Activated naive CD8-positive, alpha-beta T cell treated with anti-CD3 and anti-CD28 coated beads, Interleukin-2, amount 50 U/mL, for 16 hours (primary cell): ENCODE measurements around the gene GRIPAP1.
"Not testable (repeated sequence)": the region's sequence is repeated elsewhere in the genome, so short reads cannot be mapped to it uniquely, and the experiment has no call there.

Experiments used
- DNase-seq: peaks from one replicate; pipeline ENCODE4 v3.0.0-alpha.2; 2020; ENCODE audit warnings: low read depth, low spot score

Gene GRIPAP1

GRCh38 chrX:48996969-48997368, 5.1 kb downstream of the GRIPAP1 start:
- no peak for DNase-seq

DNA sequence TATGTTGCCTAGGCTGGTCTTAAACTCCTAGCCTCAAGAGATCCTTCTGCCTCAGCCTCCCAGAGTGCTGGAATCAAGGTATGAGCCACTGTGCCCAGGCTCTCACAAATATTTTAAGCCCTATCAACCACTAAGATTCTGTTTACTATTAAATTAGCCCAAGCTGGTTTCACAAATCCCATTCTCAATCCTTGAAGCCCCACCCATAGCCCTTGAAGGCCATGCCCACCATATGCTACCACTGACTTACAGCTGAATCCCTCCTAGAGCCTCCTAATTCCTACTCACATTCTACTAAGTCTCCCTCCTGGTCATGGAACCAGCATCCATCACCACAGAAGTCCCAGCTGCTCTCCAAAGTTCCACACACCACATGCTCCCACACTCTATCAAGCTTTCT, 9.7 kb downstream of the GRIPAP1 start:
- no peak for DNase-seq

GRCh38 chrX:48989483-48989882, 12.6 kb downstream of the GRIPAP1 start:
- DNase-seq: no peak

DNA sequence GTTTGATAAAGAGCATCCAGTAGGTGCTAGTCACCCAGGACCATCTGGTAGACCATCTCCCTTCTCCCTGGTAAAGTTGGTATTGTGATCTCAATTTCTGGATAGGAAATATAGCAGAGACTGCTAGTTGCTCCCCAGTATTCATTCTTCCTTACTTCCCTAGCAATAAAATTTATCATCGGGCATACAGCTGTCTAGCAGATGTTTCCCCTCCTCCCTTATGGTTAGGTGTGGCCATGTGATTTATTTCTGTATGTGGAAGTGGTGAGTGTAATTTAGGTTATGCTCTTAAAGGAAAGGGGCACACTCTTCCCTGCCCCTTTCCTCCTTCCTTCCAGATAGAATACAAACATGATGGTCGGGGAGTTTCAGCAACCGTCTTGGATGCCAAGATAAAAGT, 18.2 kb downstream of the GRIPAP1 start:
- DNase-seq: no peak

DNA sequence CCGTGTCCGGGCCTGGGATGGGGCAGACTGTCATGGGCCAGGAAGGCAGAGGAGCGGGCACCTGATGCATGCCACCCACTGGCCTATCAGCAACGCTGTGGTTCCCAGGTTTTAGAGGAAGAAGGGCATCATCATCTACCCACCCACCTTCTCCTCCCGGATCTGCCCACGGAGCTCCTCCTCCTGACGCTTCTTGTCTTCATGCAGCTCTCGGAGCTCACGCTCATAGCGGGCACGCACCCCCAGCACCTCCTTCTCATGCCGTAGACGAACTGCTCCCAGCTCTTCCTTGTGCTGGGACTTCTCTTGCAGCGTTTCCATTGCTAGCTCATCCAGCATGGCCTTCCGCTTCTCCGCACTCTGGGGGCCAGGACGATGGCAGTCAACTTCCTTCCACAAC, 19.0 kb downstream of the GRIPAP1 start:
- no peak for DNase-seq

GRCh38 chrX:48981178-48981577, 20.9 kb downstream of the GRIPAP1 start:
- DNase-seq: no peak

DNA sequence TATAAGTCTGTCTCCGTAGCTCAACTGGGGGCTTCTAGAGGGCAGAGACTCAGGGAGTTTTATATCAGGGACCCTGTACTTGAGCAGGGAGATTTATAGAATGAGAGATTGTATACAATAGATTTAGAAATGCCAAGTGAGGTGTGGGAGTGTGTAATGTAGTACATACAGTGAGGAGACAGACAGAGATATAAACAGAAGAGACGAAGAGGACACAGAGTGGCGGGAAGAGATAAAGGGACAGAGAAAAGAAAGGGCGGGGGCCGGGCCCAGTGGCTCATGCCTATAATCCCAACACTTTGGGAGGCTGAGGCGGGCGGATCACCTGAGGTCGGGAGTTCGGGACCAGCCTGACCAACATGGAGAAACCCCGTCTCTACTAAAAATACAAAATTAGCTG, 21.7 kb downstream of the GRIPAP1 start:
- not testable (repeated sequence) for DNase-seq

- DNase-seq: no peak
Observed at GRCh38 chrX:48978226-48978625, 23.8 kb downstream of the GRIPAP1 start.

DNA sequence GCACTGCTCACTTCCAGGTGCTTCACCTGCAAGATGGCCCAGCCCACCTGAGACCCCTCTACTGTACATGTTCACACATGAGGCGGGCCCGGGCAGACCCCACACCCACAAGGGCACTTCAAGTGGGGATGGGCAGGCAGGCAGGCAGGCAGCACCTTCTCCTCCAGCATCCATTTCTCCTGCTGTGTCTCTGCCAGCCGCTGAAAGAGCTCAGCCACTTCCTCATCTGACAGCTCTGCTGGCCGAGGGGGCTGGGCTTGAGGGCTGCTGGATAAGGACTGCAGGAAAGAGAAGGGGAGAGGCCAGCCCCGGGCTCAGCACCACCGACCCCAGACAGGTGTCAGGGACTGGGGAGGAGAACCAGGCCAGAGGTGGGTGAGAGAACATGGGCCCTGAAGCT, 26.0 kb downstream of the GRIPAP1 start:
- no peak for DNase-seq

- DNase-seq: no peak
Observed at GRCh38 chrX:48975541-48975940, 26.5 kb downstream of the GRIPAP1 start.

- DNase-seq: no peak
Observed at GRCh38 chrX:48975041-48975440, 27.0 kb downstream of the GRIPAP1 start.

DNA sequence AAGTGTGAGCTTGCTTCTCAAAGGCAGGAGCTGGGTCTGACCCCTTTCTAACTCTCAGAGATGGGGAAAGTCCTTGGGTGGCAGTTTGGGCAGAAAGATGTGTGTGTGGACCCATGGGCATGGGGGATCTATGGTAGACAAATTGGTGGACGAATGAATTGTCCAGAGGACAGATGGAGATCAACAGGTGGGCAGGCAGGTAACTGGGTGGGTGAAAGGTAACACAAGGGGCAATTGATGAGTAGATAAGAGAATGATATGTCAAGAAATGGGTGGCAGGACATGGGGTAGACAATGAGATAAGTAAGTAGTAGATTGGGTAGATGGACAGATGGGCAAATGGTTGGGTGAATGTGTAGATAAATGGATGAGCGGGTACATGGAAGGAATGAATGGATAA, 27.5 kb downstream of the GRIPAP1 start:
- no peak for DNase-seq

DNA sequence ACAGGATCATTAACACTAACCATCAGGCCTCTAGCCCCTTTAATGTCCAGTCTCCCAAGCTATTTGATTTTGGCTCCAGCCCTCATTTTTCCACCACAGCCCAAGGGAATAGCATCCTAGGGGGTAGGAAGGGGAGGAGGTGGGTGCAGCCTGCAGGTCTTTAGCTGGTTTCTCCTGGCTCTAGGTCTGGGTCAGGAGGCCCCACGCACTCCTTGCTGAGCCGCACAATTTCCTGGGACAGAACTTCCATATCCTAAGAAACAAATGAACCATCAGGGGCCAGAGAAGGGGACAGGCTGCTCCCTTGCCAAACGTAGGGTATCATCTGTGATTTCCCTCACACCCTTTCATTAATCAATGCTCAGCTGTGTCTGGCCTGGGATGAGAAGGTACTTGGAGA, 28.0 kb downstream of the GRIPAP1 start:
- no peak for DNase-seq

- no peak for DNase-seq
Observed at GRCh38 chrX:48972220-48973164, 29.6 kb downstream of the GRIPAP1 start.

GRCh38 chrX:48971249-48972219, 30.5 kb downstream of the GRIPAP1 start, which contains the start of gene KCND1:
KCND1 (minus strand) TSS chrX:48971844; CDS start chrX:48970271, 1,573 bp downstream.
- no peak for DNase-seq

DNA sequence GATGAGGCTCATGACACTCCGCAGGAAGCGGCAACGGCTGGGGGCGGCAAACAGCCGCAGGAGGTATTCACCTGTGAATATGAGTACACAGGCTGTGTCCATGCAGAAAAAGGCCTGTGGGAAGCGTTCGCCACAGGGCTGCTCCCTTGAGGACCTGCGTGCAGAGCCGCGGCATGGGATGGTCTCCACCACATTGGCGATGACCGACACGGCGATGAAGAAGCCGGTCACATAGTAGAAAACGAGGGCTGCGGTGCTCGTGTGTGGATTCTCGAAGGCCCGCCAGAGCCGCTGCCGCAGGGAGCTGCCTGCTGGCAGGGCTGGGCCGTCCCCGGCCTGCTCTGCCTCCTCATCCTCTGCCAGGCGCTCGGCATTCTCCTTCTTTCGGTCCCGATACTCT, 32.6 kb downstream of the GRIPAP1 start:
- no peak for DNase-seq

DNA sequence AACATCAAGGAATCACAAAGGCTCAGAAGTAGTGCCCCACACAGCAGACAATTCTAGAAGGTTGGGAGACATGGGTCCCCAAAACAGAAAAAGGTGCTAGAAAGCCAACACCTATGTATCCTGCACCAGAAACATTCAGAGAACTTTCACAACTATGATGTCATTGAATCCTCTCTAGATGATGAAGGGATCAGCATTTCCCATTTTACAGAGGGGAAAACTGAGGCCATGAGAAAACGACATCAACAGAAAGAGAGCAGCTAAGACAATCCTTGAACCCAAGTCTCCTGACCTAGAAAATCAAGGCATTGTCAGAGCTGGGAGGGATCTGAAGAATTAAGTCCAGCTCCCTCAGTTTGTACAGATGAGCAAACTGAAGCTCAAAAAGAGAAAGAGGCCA, 33.7 kb downstream of the GRIPAP1 start:
- DNase-seq: no peak

- DNase-seq: no peak
Observed at GRCh38 chrX:48966796-48967579, 35.1 kb downstream of the GRIPAP1 start.

DNA sequence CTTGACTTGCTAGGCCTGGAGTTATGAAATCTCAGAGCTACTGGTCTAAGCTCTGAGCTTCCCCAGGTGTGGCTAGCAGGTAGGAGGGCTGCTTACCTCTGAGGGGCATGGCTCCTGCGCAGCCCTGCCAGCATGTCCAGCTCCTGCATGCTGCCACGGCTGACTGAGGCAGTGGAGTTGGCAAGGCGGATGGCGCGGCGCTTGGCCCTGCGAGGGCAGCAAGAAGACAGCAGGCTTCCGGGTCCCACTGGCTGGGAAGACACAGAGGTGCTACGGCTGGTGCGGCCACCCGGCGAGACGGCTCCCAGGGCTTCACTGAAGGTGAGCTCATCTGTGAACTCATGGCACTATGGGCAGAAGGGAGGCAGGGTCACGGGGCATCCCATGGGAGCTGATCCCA, 36.1 kb downstream of the GRIPAP1 start:
- no peak for DNase-seq

- DNase-seq: no peak
Observed at GRCh38 chrX:48961585-48962091, 40.4 kb downstream of the GRIPAP1 start.

DNA sequence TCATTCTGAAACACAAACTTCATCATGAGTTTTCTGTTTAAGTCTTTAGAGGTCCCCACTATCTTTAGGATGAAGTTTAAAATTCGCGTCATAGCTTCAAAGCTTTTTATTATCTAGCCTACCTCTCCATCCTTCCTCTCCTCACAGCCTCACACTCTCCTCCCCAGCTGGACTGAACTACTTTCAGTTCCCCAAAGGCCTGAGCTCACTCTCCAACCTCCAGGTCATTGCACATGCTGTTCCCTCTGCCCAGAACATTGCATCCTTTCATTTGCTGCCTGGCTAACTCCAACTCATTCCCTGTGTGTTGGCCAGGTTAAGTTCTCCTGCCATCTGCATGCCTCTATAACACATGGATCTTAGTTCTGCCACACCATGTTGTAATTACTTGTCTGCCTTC, 41.8 kb downstream of the GRIPAP1 start:
- DNase-seq: no peak
